ENCODE measurements around the gene ZFTA. TPM values are rescaled to one million over a fixed set of nuclear protein-coding genes. Genes with fewer than 3 reads are reported as not detected.

ZFTA gene
- total and polyA plus RNA-seq, 9 donors = 20.2 to 64.4 (median 48.3) TPM

GRCh38 chr11:63795066-63795465 lies 26.5 kb upstream of the ZFTA start:
- no peaks in the 10 kb centered on the region for H3K4me1 ChIP-seq (ENCODE audit: insufficient read depth)
- intact Hi-C loops (cut with DNase I) = no loop called here
- no peaks in the 10 kb centered on the region for H3K9me3 ChIP-seq
- no peak overlapping the region for H3K27ac ChIP-seq
- WGBS, 3 donors = 84 to 87% (median 86%) methylated on average over 11 of the region's 11 CpGs
- no peak overlapping the region for H3K4me3 ChIP-seq
- DNase-seq = no peak
- H3K36me3 ChIP-seq = no peaks in the 10 kb centered on the region
- no peak for TF ChIP-seq CTCF (IDR thresholded peaks at IDR 0.05)
- no peak for TF ChIP-seq EP300 (IDR thresholded peaks at IDR 0.05)
- no peak for TF ChIP-seq POLR2A (IDR thresholded peaks at IDR 0.05)
- no peaks in the 10 kb centered on the region for H3K27me3 ChIP-seq

GRCh38 chr11:63793161-63793560 lies 24.6 kb upstream of the ZFTA start:
- H3K4me3 ChIP-seq = no peak overlapping the region
- no peaks in the 10 kb centered on the region for H3K27me3 ChIP-seq
- H3K36me3 ChIP-seq = no peaks in the 10 kb centered on the region
- H3K27ac ChIP-seq = no peak overlapping the region
- H3K4me1 ChIP-seq (ENCODE audit: insufficient read depth) = no peaks in the 10 kb centered on the region
- no peaks in the 10 kb centered on the region for H3K9me3 ChIP-seq
- no peak for TF ChIP-seq EP300 (IDR thresholded peaks at IDR 0.05)
- no peak for TF ChIP-seq CTCF (IDR thresholded peaks at IDR 0.05)
- no peak for TF ChIP-seq POLR2A (IDR thresholded peaks at IDR 0.05)
- intact Hi-C loops (cut with DNase I) = no loop called here
- no peak for DNase-seq

DNA sequence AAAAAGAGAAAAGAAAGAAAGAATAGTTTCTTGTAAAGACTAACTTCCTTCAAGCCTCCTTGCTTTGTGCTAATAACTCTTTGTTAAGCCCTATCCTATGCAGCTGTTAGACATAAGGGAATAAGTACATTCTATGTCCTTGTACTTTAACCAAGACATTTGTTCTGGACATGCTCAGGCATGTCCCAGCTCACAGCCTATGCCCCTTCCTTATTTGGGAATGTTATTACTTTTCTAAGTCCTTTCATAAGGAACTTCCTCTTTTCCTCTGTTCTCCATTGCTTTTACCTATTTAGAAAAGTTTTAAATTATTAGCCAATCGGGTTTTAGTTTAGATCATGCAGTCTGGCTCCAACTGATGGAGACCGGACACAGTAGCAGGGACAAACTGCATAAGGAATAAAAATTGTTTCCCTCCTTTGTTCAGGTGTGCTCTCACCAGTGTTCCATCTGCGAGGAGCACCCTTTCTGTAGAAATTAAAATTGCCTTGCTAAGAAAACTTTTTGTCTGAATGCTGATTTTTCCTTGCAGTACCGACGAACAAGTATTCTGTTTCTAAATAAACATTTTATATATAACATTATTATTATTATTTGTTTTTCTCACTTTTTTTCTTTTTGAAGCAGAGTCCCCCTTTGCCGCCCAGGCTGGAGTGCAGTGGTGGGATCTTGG lies 23.1 kb upstream of the ZFTA start:
- no peaks in the 10 kb centered on the region for H3K9me3 ChIP-seq
- TF ChIP-seq POLR2A (IDR thresholded peaks at IDR 0.05) (no peak), CTCF (IDR thresholded peaks at IDR 0.05) (no peak)
- intact Hi-C loops (cut with DNase I) = no loop called here
- H3K36me3 ChIP-seq = no peaks in the 10 kb centered on the region
- H3K27me3 ChIP-seq = no peaks in the 10 kb centered on the region
- H3K4me1 ChIP-seq (ENCODE audit: insufficient read depth) = no peaks in the 10 kb centered on the region
- no peak overlapping the region for H3K27ac ChIP-seq
- H3K4me3 ChIP-seq = no peak overlapping the region
- 93 to 94% (median 93%) methylated on average over 6 of the region's 6 CpGs for WGBS, 3 donors
- DNase-seq = no peak

DNA sequence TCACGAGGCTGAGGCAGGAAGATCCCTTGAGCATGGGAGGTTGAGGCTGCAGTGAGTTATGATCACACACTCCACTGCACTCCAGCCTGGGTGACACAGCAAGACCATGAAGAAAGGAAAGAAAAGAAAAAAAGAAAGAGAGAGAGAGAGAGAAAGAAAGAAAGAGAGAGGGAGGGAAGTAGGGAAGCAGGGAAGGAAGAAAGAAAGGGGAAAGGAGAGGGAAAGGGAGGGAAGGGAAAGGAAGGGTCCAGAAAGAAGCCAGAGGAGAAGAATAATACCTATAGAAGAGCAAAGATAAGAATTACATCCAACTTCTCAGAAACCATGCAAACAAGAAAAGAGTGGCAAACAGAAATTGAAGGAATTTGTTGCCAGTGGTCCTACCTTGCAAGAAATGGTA lies 17.2 kb upstream of the ZFTA start:
- intact Hi-C loops (cut with DNase I) = no loop called here
- TF ChIP-seq POLR2A (IDR thresholded peaks at IDR 0.05) (no peak), EP300 (IDR thresholded peaks at IDR 0.05) (no peak), CTCF (IDR thresholded peaks at IDR 0.05) (no peak)
- no peaks in the 10 kb centered on the region for H3K36me3 ChIP-seq
- H3K9me3 ChIP-seq = no peaks in the 10 kb centered on the region
- no peaks in the 10 kb centered on the region for H3K4me1 ChIP-seq (ENCODE audit: insufficient read depth)
- H3K27me3 ChIP-seq = no peaks in the 10 kb centered on the region
- DNase-seq = no peak
- H3K4me3 ChIP-seq = no peak overlapping the region
- 58 to 69% (median 67%) methylated on average over 1 of the region's 1 CpG for WGBS, 3 donors
- H3K27ac ChIP-seq = no peak overlapping the region
